Karpas-422 (cell line): ENCODE data around the gene FILIP1L. TPM values are rescaled to one million over a fixed set of nuclear protein-coding genes. Genes with fewer than 3 reads are reported as not detected.

Experiments used
- DNase-seq: peaks from one replicate; pipeline ENCODE4 v3.0.0-alpha.2; 2015
- H2AFZ ChIP-seq: fragments of 200-600 bp; sonication (generic); 2 replicates; pipeline ENCODE4 v1.6.1; 2014; ENCODE audit warnings: antibody characterized with exemption, low read length, mixed read lengths
- H3K27ac ChIP-seq: fragments of 200-600 bp; sonication (generic); 2 replicates; pipeline ENCODE4 v1.5.1; 2014; ENCODE audit warnings: mild to moderate bottlenecking, low read length, moderate library complexity
- H3K27me3 ChIP-seq: fragments of 200-600 bp; sonication (generic); 2 replicates; pipeline ENCODE4 v1.6.1; 2014; ENCODE audit warnings: low read length, mixed read lengths
- H3K36me3 ChIP-seq: fragments of 200-600 bp; sonication (generic); 2 replicates; pipeline ENCODE4 v1.6.1; 2014; ENCODE audit warnings: low read length, mixed read lengths; ENCODE audit not compliant: insufficient read depth
- H3K4me1 ChIP-seq: fragments of 200-600 bp; sonication (generic); 2 replicates; pipeline ENCODE4 v1.6.1; 2014; ENCODE audit warnings: mild to moderate bottlenecking, low read length, mixed read lengths
- H3K4me2 ChIP-seq: fragments of 200-600 bp; sonication (generic); 2 replicates; pipeline ENCODE4 v1.6.1; 2014; ENCODE audit warnings: low read length, low read depth, mild to moderate bottlenecking; ENCODE audit not compliant: poor library complexity, severe bottlenecking
- H3K4me3 ChIP-seq: fragments of 200-600 bp; sonication (generic); 2 replicates; pipeline ENCODE4 v1.5.1; 2014; ENCODE audit warnings: mild to moderate bottlenecking, antibody characterized with exemption, low read length, mixed read lengths
- H3K79me2 ChIP-seq: fragments of 200-600 bp; sonication (generic); 2 replicates; pipeline ENCODE4 v1.6.1; 2014; ENCODE audit warnings: mild to moderate bottlenecking, low read length, mixed read lengths
- H3K9ac ChIP-seq: fragments of 200-600 bp; sonication (generic); 2 replicates; pipeline ENCODE4 v1.6.0; 2014; ENCODE audit warnings: low read length
- H3K9me2 ChIP-seq: fragments of 200-600 bp; sonication (generic), shearing (Covaris generic); replicated peaks from 2 replicates; pipeline ENCODE4 v1.6.0; 2014; ENCODE audit warnings: mild to moderate bottlenecking, low read length, moderate library complexity; ENCODE audit not compliant: insufficient read depth
- H3K9me3 ChIP-seq: fragments of 300-700, 200-600 bp; sonication (generic); 2 replicates; pipeline ENCODE4 v1.6.1; 2014; ENCODE audit warnings: low read length, mixed read lengths
- H4K20me1 ChIP-seq: fragments of 200-600 bp; sonication (generic); 2 replicates; pipeline ENCODE4 v1.6.1; 2014; ENCODE audit warnings: mild to moderate bottlenecking, antibody characterized with exemption, low read length, low read depth; ENCODE audit not compliant: insufficient read depth
- total RNA-seq: library from RNA; depleted of rRNA; stranded (reverse); fragments of >200 nt; shearing (Covaris generic); gene quantifications from 2 replicates; pipeline ENCODE4 v1.2.3, GENCODE V29; 2014; ENCODE audit warnings: low replicate concordance

The FILIP1L gene
- total RNA-seq, 1 experiment from 2014 or later: 0.37 TPM

DNA sequence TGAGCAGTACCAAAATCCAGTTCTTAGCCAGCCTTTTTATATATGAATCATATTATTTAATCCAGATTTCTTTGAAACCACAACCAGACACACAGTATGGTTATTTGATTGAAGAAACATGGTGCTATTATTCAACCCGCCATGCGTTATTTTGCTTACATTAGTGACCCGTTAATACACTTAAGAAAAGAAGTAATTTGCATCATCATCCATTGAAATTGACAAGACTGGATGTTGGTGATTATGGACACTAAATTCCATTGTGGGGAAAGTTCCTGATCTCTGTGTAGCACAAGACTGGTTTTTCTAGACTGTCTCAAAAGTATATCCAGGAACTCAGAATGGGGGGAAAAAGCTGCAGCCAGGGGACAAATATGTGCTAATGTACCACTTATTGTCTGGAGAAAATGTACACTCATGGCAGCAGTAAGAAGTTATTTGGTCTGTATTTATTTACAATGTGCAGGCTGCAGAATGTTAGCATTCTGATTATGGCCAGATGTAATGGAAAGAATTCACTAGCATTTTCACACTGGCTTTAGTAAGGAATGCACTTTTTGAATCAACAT lies 80.3 kb downstream of the FILIP1L start:
- no peaks in the 10 kb centered on the region for H3K36me3 ChIP-seq
- H3K4me3 ChIP-seq: no peak overlapping the region
- no peak overlapping the region for H2AFZ ChIP-seq
- peaks cover 9% of the 10 kb centered on the region; the same call in 1 of the 2 replicates for H4K20me1 ChIP-seq
- no peaks in the 10 kb centered on the region for H3K9me2 ChIP-seq
- no peaks in the 10 kb centered on the region for H3K4me1 ChIP-seq
- H3K79me2 ChIP-seq: no peaks in the 10 kb centered on the region
- no peak overlapping the region for H3K9ac ChIP-seq
- H3K9me3 ChIP-seq: no peaks in the 10 kb centered on the region
- no peak for DNase-seq
- H3K27me3 ChIP-seq: no peaks in the 10 kb centered on the region
- no peak overlapping the region for H3K4me2 ChIP-seq
- H3K27ac ChIP-seq: no peak overlapping the region

GRCh38 chr3:100033184-100033583 lies 81.1 kb downstream of the FILIP1L start:
- no peak overlapping the region for H3K9ac ChIP-seq
- no peaks in the 10 kb centered on the region for H3K9me3 ChIP-seq
- H4K20me1 ChIP-seq: peaks cover 9% of the 10 kb centered on the region; the same call in 1 of the 2 replicates
- no peak overlapping the region for H3K4me2 ChIP-seq
- H3K27me3 ChIP-seq: no peaks in the 10 kb centered on the region
- no peak overlapping the region for H3K27ac ChIP-seq
- H3K9me2 ChIP-seq: no peaks in the 10 kb centered on the region
- no peak overlapping the region for H3K4me3 ChIP-seq
- no peaks in the 10 kb centered on the region for H3K79me2 ChIP-seq
- H2AFZ ChIP-seq: no peak overlapping the region
- DNase-seq: no peak
- H3K4me1 ChIP-seq: no peaks in the 10 kb centered on the region
- H3K36me3 ChIP-seq: no peaks in the 10 kb centered on the region

GRCh38 chr3:100032243-100032642 lies 82.1 kb downstream of the FILIP1L start:
- no peak overlapping the region for H3K4me2 ChIP-seq
- no peaks in the 10 kb centered on the region for H3K36me3 ChIP-seq
- no peaks in the 10 kb centered on the region for H3K9me2 ChIP-seq
- no peak overlapping the region for H3K27ac ChIP-seq
- no peak overlapping the region for H3K4me3 ChIP-seq
- no peaks in the 10 kb centered on the region for H3K79me2 ChIP-seq
- no peak overlapping the region for H3K9ac ChIP-seq
- no peak overlapping the region for H2AFZ ChIP-seq
- H3K4me1 ChIP-seq: no peaks in the 10 kb centered on the region
- H4K20me1 ChIP-seq: peaks cover 13% of the 10 kb centered on the region; the same call in 1 of the 2 replicates
- no peaks in the 10 kb centered on the region for H3K9me3 ChIP-seq
- no peaks in the 10 kb centered on the region for H3K27me3 ChIP-seq
- DNase-seq: no peak

DNA sequence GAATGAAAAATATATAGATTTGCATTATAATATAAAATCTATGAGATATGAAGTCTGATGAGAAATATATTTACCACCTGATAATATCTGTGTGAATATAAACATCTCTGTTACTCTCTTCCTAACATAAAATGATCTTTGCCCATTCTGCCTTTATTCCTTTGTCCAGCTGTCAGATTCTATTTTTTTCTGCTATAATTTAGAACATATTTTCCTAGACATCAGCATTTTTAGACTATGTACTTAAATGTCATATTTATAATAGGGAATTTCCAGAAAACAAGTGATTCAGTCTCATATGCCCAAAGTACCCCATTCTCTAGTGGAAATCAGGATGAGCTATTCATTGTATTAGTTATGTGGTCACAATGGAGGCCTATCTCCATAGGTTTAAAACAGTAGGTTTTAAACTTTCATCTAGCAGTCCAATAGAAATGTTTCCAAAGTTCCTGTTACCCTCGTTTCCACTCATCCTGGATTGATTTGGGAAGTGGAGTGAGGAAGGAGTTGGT lies 83.3 kb downstream of the FILIP1L start:
- peaks cover 13% of the 10 kb centered on the region; the same call in 1 of the 2 replicates for H4K20me1 ChIP-seq
- no peak for DNase-seq

DNA sequence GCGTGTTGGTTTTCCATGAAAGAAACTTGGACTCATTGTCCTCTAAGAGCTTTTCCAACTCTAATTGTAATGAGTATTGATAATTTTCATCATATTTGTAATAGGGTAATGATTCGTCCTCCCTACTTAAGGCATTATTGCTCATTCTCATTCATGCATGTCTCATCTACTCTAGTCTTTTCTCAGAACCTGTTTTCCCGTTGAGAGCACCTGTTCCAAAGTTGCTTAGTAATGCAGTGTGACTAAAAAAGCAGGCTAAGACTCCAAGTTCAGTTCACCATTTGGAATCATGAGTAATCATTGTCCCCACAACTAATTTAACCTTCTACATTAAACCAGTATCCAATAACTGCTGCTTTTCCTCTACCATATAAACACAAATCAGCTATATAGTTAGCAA lies 84.0 kb downstream of the FILIP1L start:
- Histone ChIP-seq H3K36me3 (no peaks in the 10 kb centered on the region), H3K79me2 (no peaks in the 10 kb centered on the region), H3K9ac (no peak overlapping the region), H3K9me3 (no peaks in the 10 kb centered on the region), H3K4me3 (no peak overlapping the region), H3K9me2 (no peaks in the 10 kb centered on the region), H3K4me1 (no peaks in the 10 kb centered on the region), H3K4me2 (no peak overlapping the region), H2AFZ (no peak overlapping the region), H3K27ac (no peak overlapping the region), H3K27me3 (no peaks in the 10 kb centered on the region), H4K20me1 (peaks cover 13% of the 10 kb centered on the region; the same call in 1 of the 2 replicates)
- DNase-seq: no peak

More for the DNA sequence above, 83.3 kb downstream of the FILIP1L start:
- Histone ChIP-seq H3K9ac (no peak overlapping the region), H3K4me1 (no peaks in the 10 kb centered on the region), H3K9me3 (no peaks in the 10 kb centered on the region), H3K4me2 (no peak overlapping the region), H3K27me3 (no peaks in the 10 kb centered on the region), H3K36me3 (no peaks in the 10 kb centered on the region), H3K4me3 (no peak overlapping the region), H3K27ac (no peak overlapping the region), H2AFZ (no peak overlapping the region), H3K9me2 (no peaks in the 10 kb centered on the region), H3K79me2 (no peaks in the 10 kb centered on the region)

DNA sequence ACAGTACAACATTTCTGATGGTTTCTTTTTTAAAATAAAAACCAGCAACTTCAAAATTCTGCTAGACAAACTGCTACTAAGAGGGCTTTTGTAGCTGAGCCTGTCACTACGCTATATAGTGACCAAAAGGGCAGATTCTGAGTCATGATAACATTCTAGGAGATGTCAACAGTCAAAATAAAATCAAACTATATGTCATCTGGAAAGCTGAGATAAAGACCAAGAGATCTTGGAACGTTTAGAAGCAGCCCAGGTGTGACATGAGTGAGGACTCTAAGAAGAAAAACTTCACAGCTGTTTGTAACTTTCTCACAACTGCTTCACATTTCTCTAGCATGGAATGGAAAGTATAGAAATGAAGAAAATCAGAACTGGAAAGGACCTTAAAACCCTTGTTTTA lies 84.6 kb downstream of the FILIP1L start:
- no peak overlapping the region for H3K4me3 ChIP-seq
- H3K9ac ChIP-seq: no peak overlapping the region
- no peak for DNase-seq
- no peak overlapping the region for H3K4me2 ChIP-seq
- no peak overlapping the region for H3K27ac ChIP-seq
- peaks cover 13% of the 10 kb centered on the region; the same call in 1 of the 2 replicates for H4K20me1 ChIP-seq
- H3K9me2 ChIP-seq: no peaks in the 10 kb centered on the region
- H3K4me1 ChIP-seq: no peaks in the 10 kb centered on the region
- no peak overlapping the region for H2AFZ ChIP-seq
- no peaks in the 10 kb centered on the region for H3K9me3 ChIP-seq
- H3K27me3 ChIP-seq: no peaks in the 10 kb centered on the region
- no peaks in the 10 kb centered on the region for H3K79me2 ChIP-seq
- no peaks in the 10 kb centered on the region for H3K36me3 ChIP-seq

- H3K27me3 ChIP-seq: no peaks in the 10 kb centered on the region
- no peak overlapping the region for H3K4me3 ChIP-seq
- no peaks in the 10 kb centered on the region for H3K9me2 ChIP-seq
- no peaks in the 10 kb centered on the region for H3K36me3 ChIP-seq
- no peak for DNase-seq
- no peak overlapping the region for H3K4me2 ChIP-seq
- H3K79me2 ChIP-seq: no peaks in the 10 kb centered on the region
- H3K9me3 ChIP-seq: no peaks in the 10 kb centered on the region
- H3K9ac ChIP-seq: no peak overlapping the region
- no peak overlapping the region for H2AFZ ChIP-seq
- H3K4me1 ChIP-seq: no peaks in the 10 kb centered on the region
- peaks cover 8% of the 10 kb centered on the region; the same call in 1 of the 2 replicates for H4K20me1 ChIP-seq
- no peak overlapping the region for H3K27ac ChIP-seq
Observed at GRCh38 chr3:100029052-100029451, 85.2 kb downstream of the FILIP1L start.

DNA sequence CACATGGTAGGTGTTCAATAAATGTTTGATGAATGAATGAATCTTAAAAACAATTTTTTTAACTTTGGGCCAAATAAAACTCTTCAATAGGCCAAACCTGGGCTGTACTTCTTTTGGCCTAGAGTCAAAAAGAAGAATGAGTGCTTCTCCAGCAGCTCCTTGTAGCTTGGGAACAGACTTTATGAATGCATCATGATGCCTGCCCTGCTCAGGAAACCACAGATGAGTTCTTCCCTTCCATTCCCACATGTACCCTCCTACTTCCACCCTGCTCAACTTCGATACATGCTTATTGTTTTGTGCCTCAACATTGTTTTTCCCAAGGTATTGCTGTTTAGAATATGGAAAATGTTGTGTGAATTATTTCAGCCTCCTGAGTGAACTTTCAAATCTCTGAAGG lies 87.0 kb downstream of the FILIP1L start:
- no peak overlapping the region for H3K27ac ChIP-seq
- no peaks in the 10 kb centered on the region for H3K9me3 ChIP-seq
- H3K9me2 ChIP-seq: no peaks in the 10 kb centered on the region
- no peak overlapping the region for H3K4me3 ChIP-seq
- no peak overlapping the region for H2AFZ ChIP-seq
- 0 out of 2 replicates have a peak, but pooled peaks cover 3% of the 10 kb centered on the region for H3K4me1 ChIP-seq
- no peak overlapping the region for H3K9ac ChIP-seq
- H4K20me1 ChIP-seq: 0 out of 2 replicates have a peak, but pooled peaks cover 4% of the 10 kb centered on the region
- H3K36me3 ChIP-seq: no peaks in the 10 kb centered on the region
- H3K4me2 ChIP-seq: no peak overlapping the region
- no peaks in the 10 kb centered on the region for H3K79me2 ChIP-seq
- H3K27me3 ChIP-seq: no peaks in the 10 kb centered on the region
- DNase-seq: no peak
